Immature natural killer cell (primary cell): ENCODE measurements around the gene PTBP1. TPM values are rescaled to one million over a fixed set of nuclear protein-coding genes. Genes with fewer than 3 reads are reported as not detected.
"Not testable (repeated sequence)": the region's sequence is repeated elsewhere in the genome, so short reads cannot be mapped to it uniquely, and the experiment has no call there.

Experiments used
- DNase-seq, 3 donors: peaks; one replicate each; pipeline ENCODE4 v3.0.0; 2022; ENCODE audit warnings: mixed read lengths in 1 of 3
- H3K27ac Mint-ChIP-seq, 6 donors: one replicate each; pipeline ENCODE4 v1.8.0; 2020; ENCODE audit warnings: mixed read lengths in 6 of 6, mild to moderate bottlenecking in 5 of 6, inconsistent platforms in 4 of 6, moderate library complexity in 3 of 6
- H3K27me3 Mint-ChIP-seq, 3 donors: one replicate each; pipeline ENCODE4 v1.8.0; 2020 to 2021; ENCODE audit warnings: low read depth in 3 of 3, mild to moderate bottlenecking in 3 of 3, mixed read lengths in 3 of 3, moderate library complexity in 3 of 3, inconsistent platforms in 1 of 3
- H3K36me3 Mint-ChIP-seq, 3 donors: one replicate each; pipeline ENCODE4 v1.8.0; 2020; ENCODE audit warnings: mixed read lengths in 3 of 3, inconsistent platforms in 2 of 3, mild to moderate bottlenecking in 2 of 3
- H3K4me1 Mint-ChIP-seq, 2 donors: one replicate each; pipeline ENCODE4 v1.8.0; 2020; ENCODE audit warnings: inconsistent platforms in 2 of 2, mild to moderate bottlenecking in 2 of 2, mixed read lengths in 2 of 2, moderate library complexity in 1 of 2
- H3K4me3 Mint-ChIP-seq, 5 donors: one replicate each; pipeline ENCODE4 v1.8.0; 2020; ENCODE audit warnings: mild to moderate bottlenecking in 5 of 5, mixed read lengths in 5 of 5, inconsistent platforms in 3 of 5, moderate library complexity in 3 of 5
- H3K9me3 Mint-ChIP-seq, 6 donors: one replicate each; pipeline ENCODE4 v1.8.0; 2020; ENCODE audit warnings: mild to moderate bottlenecking in 6 of 6, mixed read lengths in 6 of 6, inconsistent platforms in 4 of 6, moderate library complexity in 3 of 6
- polyA plus RNA-seq, 3 donors: library from polyadenylated mRNA; unstranded; fragments of 300-500 nt; fragmentation: Illumina TruSeq; gene quantifications; one replicate each; pipeline ENCODE4 v1.2.3, GENCODE V29; 2021

The PTBP1 gene
- polyA plus RNA-seq, 3 donors from 2014 or later: 70.0 to 185 (median 87.8) TPM

- Mint-ChIP-seq H3K27ac (no peak overlapping the region), H3K9me3 (peaks cover 0 to 2% (median 0%) of the 10 kb centered on the region in 6 donors), H3K4me3 (no peak overlapping the region), H3K36me3 (peaks cover 0 to 3% (median 0%) of the 10 kb centered on the region in 3 donors), H3K4me1 (peaks cover 0 to 2% of the 10 kb centered on the region in 2 donors), H3K27me3 (peaks cover 11 to 16% (median 15%) of the 10 kb centered on the region in 3 donors)
- DNase-seq: no peak
Observed at GRCh38 chr19:845707-846521, 48.7 kb downstream of the PTBP1 start.

- Mint-ChIP-seq H3K9me3 (no peaks in the 10 kb centered on the region), H3K4me3 (no peak overlapping the region)
Observed at GRCh38 chr19:848386-848921, 51.2 kb downstream of the PTBP1 start.

GRCh38 chr19:849195-849594 is 51.9 kb downstream of the PTBP1 start:
- not testable (repeated sequence) for H3K4me3 Mint-ChIP-seq, H3K9me3 Mint-ChIP-seq, H3K4me1 Mint-ChIP-seq, H3K36me3 Mint-ChIP-seq, H3K27ac Mint-ChIP-seq, DNase-seq
- H3K27me3 Mint-ChIP-seq: peaks cover 4 to 16% (median 9%) of the 10 kb centered on the region in 3 donors

More at GRCh38 chr19:848386-848921, 51.2 kb downstream of the PTBP1 start:
- no peak for DNase-seq
- no peak overlapping the region for H3K27ac Mint-ChIP-seq
- H3K36me3 Mint-ChIP-seq: no peaks in the 10 kb centered on the region
- H3K27me3 Mint-ChIP-seq: peaks cover 4 to 16% (median 9%) of the 10 kb centered on the region in 3 donors
- peaks cover 0 to 2% of the 10 kb centered on the region in 2 donors for H3K4me1 Mint-ChIP-seq

- Mint-ChIP-seq H3K4me1 (no peaks in the 10 kb centered on the region), H3K9me3 (no peaks in the 10 kb centered on the region), H3K27ac (no peak overlapping the region), H3K36me3 (no peaks in the 10 kb centered on the region), H3K4me3 (no peak overlapping the region), H3K27me3 (peaks cover 0 to 14% (median 6%) of the 10 kb centered on the region in 3 donors)
- DNase-seq: no peak
Observed at GRCh38 chr19:850221-850978, 53.1 kb downstream of the PTBP1 start.

- H3K4me3 Mint-ChIP-seq: no peak overlapping the region
- no peaks in the 10 kb centered on the region for H3K9me3 Mint-ChIP-seq
- H3K27ac Mint-ChIP-seq: no peak overlapping the region
- H3K27me3 Mint-ChIP-seq: peaks cover 0 to 10% (median 4%) of the 10 kb centered on the region in 3 donors
- no peak for DNase-seq
- H3K4me1 Mint-ChIP-seq: no peaks in the 10 kb centered on the region
- no peaks in the 10 kb centered on the region for H3K36me3 Mint-ChIP-seq
Observed at GRCh38 chr19:850979-851335, 53.7 kb downstream of the PTBP1 start.

GRCh38 chr19:852136-853013 is 55.1 kb downstream of the PTBP1 start, which contains the start of gene ELANE:
ELANE (plus strand) TSS chr19:852303; CDS start chr19:852329, 26 bp downstream.
- Mint-ChIP-seq H3K36me3 (no peaks in the 10 kb centered on the region), H3K9me3 (no peaks in the 10 kb centered on the region), H3K4me1 (no peaks in the 10 kb centered on the region), H3K27me3 (peaks cover 2 to 6% (median 4%) of the 10 kb centered on the region in 3 donors), H3K4me3 (no peak within 1 kb of the TSS), H3K27ac (no peak within 1 kb of the TSS)
- no peak for DNase-seq

GRCh38 chr19:853014-853585 is 55.8 kb downstream of the PTBP1 start:
- Mint-ChIP-seq H3K36me3 (no peaks in the 10 kb centered on the region), H3K27me3 (peaks cover 2 to 6% (median 4%) of the 10 kb centered on the region in 3 donors), H3K4me1 (no peaks in the 10 kb centered on the region), H3K9me3 (no peaks in the 10 kb centered on the region), H3K4me3 (no peak overlapping the region), H3K27ac (no peak overlapping the region)
- no peak for DNase-seq

- H3K9me3 Mint-ChIP-seq, H3K4me1 Mint-ChIP-seq, H3K27me3 Mint-ChIP-seq, H3K27ac Mint-ChIP-seq, DNase-seq, H3K4me3 Mint-ChIP-seq, H3K36me3 Mint-ChIP-seq: not testable (repeated sequence)
Observed at GRCh38 chr19:853614-854220, 56.5 kb downstream of the PTBP1 start.

- Mint-ChIP-seq H3K27ac (no peak overlapping the region), H3K27me3 (peaks cover 3 to 6% (median 4%) of the 10 kb centered on the region in 3 donors), H3K4me3 (no peak overlapping the region), H3K4me1 (peaks cover 0 to 2% of the 10 kb centered on the region in 2 donors), H3K9me3 (no peaks in the 10 kb centered on the region), H3K36me3 (no peaks in the 10 kb centered on the region)
- no peak for DNase-seq
Observed at GRCh38 chr19:854549-854948, 57.3 kb downstream of the PTBP1 start.

- H3K4me3 Mint-ChIP-seq: no peak overlapping the region
- no peak for DNase-seq
- H3K27me3 Mint-ChIP-seq: peaks cover 2 to 4% (median 3%) of the 10 kb centered on the region in 3 donors
- peaks cover 0 to 2% of the 10 kb centered on the region in 2 donors for H3K4me1 Mint-ChIP-seq
- no peaks in the 10 kb centered on the region for H3K9me3 Mint-ChIP-seq
- no peaks in the 10 kb centered on the region for H3K36me3 Mint-ChIP-seq
- no peak overlapping the region for H3K27ac Mint-ChIP-seq
Observed at GRCh38 chr19:855142-855541, 57.9 kb downstream of the PTBP1 start.

- peaks cover 2 to 4% (median 3%) of the 10 kb centered on the region in 3 donors for H3K27me3 Mint-ChIP-seq
- H3K27ac Mint-ChIP-seq: no peak overlapping the region
- no peaks in the 10 kb centered on the region for H3K9me3 Mint-ChIP-seq
- H3K36me3 Mint-ChIP-seq: no peaks in the 10 kb centered on the region
- peaks cover 0 to 2% of the 10 kb centered on the region in 2 donors for H3K4me1 Mint-ChIP-seq
- no peak overlapping the region for H3K4me3 Mint-ChIP-seq
- no peak for DNase-seq
Observed at GRCh38 chr19:855566-856120, 58.4 kb downstream of the PTBP1 start.

- peaks cover 12% of the 10 kb centered on the region in 2 donors for H3K4me1 Mint-ChIP-seq
- peaks cover 3 to 13% (median 5%) of the 10 kb centered on the region in 3 donors for H3K27me3 Mint-ChIP-seq
- no peak for DNase-seq
- H3K36me3 Mint-ChIP-seq: no peaks in the 10 kb centered on the region
- H3K9me3 Mint-ChIP-seq: no peaks in the 10 kb centered on the region
- H3K4me3 Mint-ChIP-seq: no peak overlapping the region
- no peak overlapping the region for H3K27ac Mint-ChIP-seq
Observed at GRCh38 chr19:858284-858683, 61.0 kb downstream of the PTBP1 start.
